Vagina (tissue), 2 donors: ENCODE data around the gene WNT6. TPM values are rescaled to one million over a fixed set of nuclear protein-coding genes. Genes with fewer than 3 reads are reported as not detected.

ENCODE experiments used
- DNase-seq, 2 donors: peaks; one replicate each; pipeline ENCODE4 v3.0.0-alpha.2; 2017; ENCODE audit errors: extremely low spot score in 2 of 2
- H3K27ac ChIP-seq: fragments of 200-600 bp; sonication (generic); one replicate; pipeline ENCODE4 v1.5.1; 2019
- H3K27me3 ChIP-seq: fragments of 200-600 bp; sonication (generic); one replicate; pipeline ENCODE4 v1.5.1; 2019
- H3K36me3 ChIP-seq, 2 donors: fragments of 200-600 bp; sonication (generic); one replicate each; pipeline ENCODE4 v1.5.1; 2017 to 2019
- H3K4me1 ChIP-seq: fragments of 200-600 bp; sonication (generic); one replicate; pipeline ENCODE4 v1.5.1; 2019
- H3K4me3 ChIP-seq, 2 donors: fragments of 200-600 bp; sonication (generic); 1 replicate in 1 of 2; 2 replicates in 1 of 2; pipeline ENCODE4 v1.5.1; 2016 to 2019
- H3K9me3 ChIP-seq: fragments of 200-600 bp; sonication (generic); one replicate; pipeline ENCODE4 v1.5.1; 2019
- CTCF ChIP-seq, 3 experiments: fragments of 450-650 bp in 2 of 3; fragments of 200-600 bp in 1 of 3; sonication (generic) in 1 of 3; IDR thresholded peaks; one replicate each; pipeline ENCODE4 v1.5.1; 2017 to 2019; ENCODE audit warnings: antibody characterized with exemption in 3 of 3, mild to moderate bottlenecking in 2 of 3, moderate library complexity in 2 of 3
- POLR2A ChIP-seq, 2 donors: fragments of 450-650 bp; IDR thresholded peaks; one replicate each; pipeline ENCODE4 v1.6.1; 2017; ENCODE audit warnings: antibody characterized with exemption in 2 of 2, mild to moderate bottlenecking in 2 of 2, moderate library complexity in 2 of 2
- POLR2AphosphoS5 ChIP-seq, 2 donors: sonication (generic); formaldehyde crosslinking; IDR thresholded peaks; one replicate each; pipeline ENCODE4 v1.9.0; 2017; ENCODE audit warnings: antibody characterized with exemption in 2 of 2, mild to moderate bottlenecking in 2 of 2, low read depth in 1 of 2; ENCODE audit not compliant: insufficient read depth in 1 of 2
- intact Hi-C: fragments of 100-400 bp; cut with DNase I; formaldehyde crosslinking; loops from one replicate; pipeline ENCODE4 v1.15.1; 2023
- total RNA-seq: library from RNA; depleted of rRNA; stranded (reverse); fragments of >200 nt; gene quantifications from one replicate; pipeline ENCODE4 v1.2.3, GENCODE V29; 2016

WNT6 gene
- total RNA-seq, 1 donor from 2014 or later, result 2.0 TPM

- TF ChIP-seq POLR2A (IDR thresholded peaks at IDR 0.05), result no peak
- TF ChIP-seq POLR2AphosphoS5 (IDR thresholded peaks at IDR 0.05; ENCODE audit: insufficient read depth in 1 of 2, low read depth in 1 of 2), result no peak
- peak; percentile 50 to 62 (median 62) for TF ChIP-seq CTCF (IDR thresholded peaks at IDR 0.05)
- no peak overlapping the region for H3K27ac ChIP-seq
- H3K4me1 ChIP-seq, result no peaks in the 10 kb centered on the region
- H3K27me3 ChIP-seq, result no peaks in the 10 kb centered on the region
- no peak overlapping the region for H3K4me3 ChIP-seq
- no peaks in the 10 kb centered on the region for H3K9me3 ChIP-seq
- no peak for DNase-seq
- H3K36me3 ChIP-seq, result no peaks in the 10 kb centered on the region
- intact Hi-C loops, result no loop called here
Measured at GRCh38 chr2:218852911-218853667, 6.5 kb upstream of the WNT6 start.

GRCh38 chr2:218853766-218854165 is 5.8 kb upstream of the WNT6 start:
- Histone ChIP-seq H3K4me1 (peaks cover 1% of the 10 kb centered on the region), H3K27ac (no peak overlapping the region), H3K9me3 (no peaks in the 10 kb centered on the region), H3K4me3 (no peak overlapping the region), H3K27me3 (no peaks in the 10 kb centered on the region), H3K36me3 (no peaks in the 10 kb centered on the region)
- TF ChIP-seq CTCF (IDR thresholded peaks at IDR 0.05), result no peak
- no peak for TF ChIP-seq POLR2A (IDR thresholded peaks at IDR 0.05)
- intact Hi-C loops, result no loop called here
- no peak for DNase-seq

- TF ChIP-seq POLR2AphosphoS5 (IDR thresholded peaks at IDR 0.05; ENCODE audit: insufficient read depth in 1 of 2, low read depth in 1 of 2) (no peak), CTCF (IDR thresholded peaks at IDR 0.05) (no peak), POLR2A (IDR thresholded peaks at IDR 0.05) (no peak)
- intact Hi-C loops, result no loop called here
- Histone ChIP-seq H3K27ac (no peak overlapping the region), H3K4me1 (peaks cover 9% of the 10 kb centered on the region), H3K4me3 (no peak overlapping the region), H3K9me3 (no peaks in the 10 kb centered on the region), H3K36me3 (no peaks in the 10 kb centered on the region), H3K27me3 (no peaks in the 10 kb centered on the region)
- DNase-seq, result no peak
Measured at GRCh38 chr2:218854860-218855259, 4.7 kb upstream of the WNT6 start.

GRCh38 chr2:218855305-218856166 is 4.1 kb upstream of the WNT6 start:
- no peaks in the 10 kb centered on the region for H3K9me3 ChIP-seq
- no peaks in the 10 kb centered on the region for H3K27me3 ChIP-seq
- intact Hi-C loops, result no loop called here
- no peak overlapping the region for H3K4me3 ChIP-seq
- H3K36me3 ChIP-seq, result no peaks in the 10 kb centered on the region
- TF ChIP-seq CTCF (IDR thresholded peaks at IDR 0.05) (no peak), POLR2A (IDR thresholded peaks at IDR 0.05) (no peak), POLR2AphosphoS5 (IDR thresholded peaks at IDR 0.05; ENCODE audit: insufficient read depth in 1 of 2, low read depth in 1 of 2) (no peak)
- DNase-seq, result no peak
- H3K27ac ChIP-seq, result no peak overlapping the region
- H3K4me1 ChIP-seq, result peaks cover 16% of the 10 kb centered on the region
